ENCODE results near the gene JPT1.

Gene JPT1

DNA sequence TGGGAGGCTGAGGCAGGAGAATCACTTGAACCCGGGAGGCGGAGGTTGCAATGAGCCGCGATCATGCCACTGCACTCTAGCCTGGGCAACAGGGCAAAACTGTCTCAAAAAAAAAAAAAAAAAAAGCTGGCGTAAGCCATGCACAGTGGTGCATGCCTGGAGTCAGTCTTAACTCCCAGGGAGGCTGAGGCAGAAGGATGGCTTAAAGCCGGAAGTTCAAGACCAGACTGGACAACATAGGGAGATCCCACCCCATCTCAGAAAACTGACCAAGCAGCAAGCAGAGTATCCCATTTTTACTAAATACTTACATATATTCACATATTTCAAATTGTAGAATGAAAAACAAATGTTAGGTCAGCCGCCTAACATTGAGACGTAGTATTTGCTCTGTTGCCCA, 27.4 kb downstream of the JPT1 start:
- ChIA-PET POLR2A (interaction anchor here (0.6 to 0.9 kb wide), 2 partner anchors 9 to 13 kb away, joined by 3 read pairs; no protein-coding TSS in a partner anchor), CTCF (interaction anchor here (1.4 to 10.3 kb wide), 3 partner anchors 10 to 73 kb away, joined by 3 to 142 read pairs (median 5); partner anchors contain the start of gene ARMC7)

DNA sequence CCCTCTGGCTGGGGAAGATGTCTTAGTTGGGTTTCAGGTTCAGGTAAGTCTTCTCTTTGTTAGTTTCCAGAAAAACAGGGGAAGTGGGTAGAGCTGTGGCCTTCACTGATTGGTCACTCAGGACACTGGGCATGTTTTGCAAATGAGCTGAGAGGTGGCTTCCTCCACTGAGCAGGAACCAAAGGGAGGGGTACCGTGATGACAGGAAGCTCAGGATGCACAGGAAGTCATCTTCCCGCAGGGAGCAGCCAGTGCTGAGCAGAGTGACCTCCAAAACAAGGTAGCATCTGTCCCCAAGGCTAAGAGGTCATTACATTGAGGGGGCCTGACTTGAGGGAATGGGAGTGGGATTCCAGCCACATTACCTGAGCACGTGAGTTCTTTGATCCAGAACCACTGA, 28.3 kb downstream of the JPT1 start:
- DNase-seq (ENCODE audit: low read depth, low spot score) = no peak
- TF ChIP-seq, protein P1, sequence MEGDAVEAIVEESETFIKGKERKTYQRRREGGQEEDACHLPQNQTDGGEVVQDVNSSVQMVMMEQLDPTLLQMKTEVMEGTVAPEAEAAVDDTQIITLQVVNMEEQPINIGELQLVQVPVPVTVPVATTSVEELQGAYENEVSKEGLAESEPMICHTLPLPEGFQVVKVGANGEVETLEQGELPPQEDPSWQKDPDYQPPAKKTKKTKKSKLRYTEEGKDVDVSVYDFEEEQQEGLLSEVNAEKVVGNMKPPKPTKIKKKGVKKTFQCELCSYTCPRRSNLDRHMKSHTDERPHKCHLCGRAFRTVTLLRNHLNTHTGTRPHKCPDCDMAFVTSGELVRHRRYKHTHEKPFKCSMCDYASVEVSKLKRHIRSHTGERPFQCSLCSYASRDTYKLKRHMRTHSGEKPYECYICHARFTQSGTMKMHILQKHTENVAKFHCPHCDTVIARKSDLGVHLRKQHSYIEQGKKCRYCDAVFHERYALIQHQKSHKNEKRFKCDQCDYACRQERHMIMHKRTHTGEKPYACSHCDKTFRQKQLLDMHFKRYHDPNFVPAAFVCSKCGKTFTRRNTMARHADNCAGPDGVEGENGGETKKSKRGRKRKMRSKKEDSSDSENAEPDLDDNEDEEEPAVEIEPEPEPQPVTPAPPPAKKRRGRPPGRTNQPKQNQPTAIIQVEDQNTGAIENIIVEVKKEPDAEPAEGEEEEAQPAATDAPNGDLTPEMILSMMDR (IDR thresholded peaks at IDR 0.05; ENCODE audit: insufficient read depth, low read length, missing control alignments) = no peak
- no peak overlapping the region for H3K4me3 ChIP-seq (ENCODE audit: low read depth, low read length)
- ChIA-PET CTCF (interaction anchor here (1.4 to 10.3 kb wide), 2 partner anchors 11 to 12 kb away, joined by 3 to 142 read pairs; partner anchors contain the start of gene ARMC7), POLR2A (interaction anchor here (0.9 to 3.0 kb wide), 2 partner anchors 12 to 17 kb away, joined by 4 to 19 read pairs; no protein-coding TSS in a partner anchor)

More for the DNA sequence above, 27.4 kb downstream of the JPT1 start:
- TF ChIP-seq, protein P1 (IDR thresholded peaks at IDR 0.05; ENCODE audit: insufficient read depth, low read length, missing control alignments) = no peak
- H3K4me3 ChIP-seq (ENCODE audit: low read depth, low read length) = no peak overlapping the region
- DNase-seq (ENCODE audit: low read depth, low spot score) = no peak

GRCh38 chr17:75124819-75125162, 29.5 kb downstream of the JPT1 start:
- DNase-seq (ENCODE audit: low read depth, low spot score) = no peak
- ChIA-PET CTCF (interaction anchor here (1.0 to 10.3 kb wide), 5 partner anchors 11 to 82 kb away, joined by 3 to 142 read pairs (median 4); partner anchors contain the start of gene ARMC7), POLR2A (interaction anchor here (3.0 kb wide), 1 partner anchor 11 kb away, joined by 19 read pairs; no protein-coding TSS in a partner anchor)
- no peak overlapping the region for H3K4me3 ChIP-seq (ENCODE audit: low read depth, low read length)
- TF ChIP-seq, protein P1 (IDR thresholded peaks at IDR 0.05; ENCODE audit: insufficient read depth, low read length, missing control alignments) = no peak

GRCh38 chr17:75124041-75124818, 30.1 kb downstream of the JPT1 start:
- POLR2A ChIA-PET = interaction anchor here (0.6 to 3.0 kb wide), 3 partner anchors 10 to 543 kb away, joined by 3 to 19 read pairs (median 3); partner anchors contain the start of genes ARMC7, RECQL5 and SAP30BP
- CTCF ChIA-PET = interaction anchor here (1.0 to 10.3 kb wide), 6 partner anchors 10 to 83 kb away, joined by 3 to 142 read pairs (median 4); partner anchors contain the start of gene ARMC7
- TF ChIP-seq, protein P1 (IDR thresholded peaks at IDR 0.05; ENCODE audit: insufficient read depth, low read length, missing control alignments) = no peak
- H3K4me3 ChIP-seq (ENCODE audit: low read depth, low read length) = no peak overlapping the region
- no peak for DNase-seq (ENCODE audit: low read depth, low spot score)

GRCh38 chr17:75118307-75118706, 36.0 kb downstream of the JPT1 start:
- TF ChIP-seq, protein P1 (IDR thresholded peaks at IDR 0.05; ENCODE audit: insufficient read depth, low read length, missing control alignments) = no peak
- ChIA-PET POLR2A (no interaction called here), CTCF (interaction anchor here (9.2 to 10.3 kb wide), 4 partner anchors 5 to 85 kb away, joined by 105 to 231 read pairs (median 142); partner anchors contain the start of genes ARMC7, NT5C and NUP85)
- H3K4me3 ChIP-seq (ENCODE audit: low read depth, low read length) = no peak overlapping the region
- no peak for DNase-seq (ENCODE audit: low read depth, low spot score)

DNA sequence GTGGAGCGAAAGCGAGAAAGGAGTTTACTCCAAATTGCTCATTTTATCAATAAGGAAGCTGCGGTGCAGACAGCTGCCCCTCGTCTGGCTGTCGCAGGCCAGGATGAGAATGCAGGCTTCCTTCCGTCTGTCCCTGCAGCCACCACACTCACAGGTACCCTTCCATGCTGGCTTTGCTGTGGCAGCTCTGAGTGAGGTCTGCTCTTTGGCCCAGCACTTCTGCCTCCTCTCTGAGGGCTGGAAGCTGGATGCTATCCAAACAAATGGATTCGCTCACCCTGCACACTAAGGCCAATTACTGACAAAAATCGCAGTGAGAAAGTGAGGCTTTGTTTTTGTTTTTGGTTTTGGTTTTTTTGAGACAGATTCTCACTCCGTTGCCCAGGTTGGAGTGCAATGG, 37.6 kb downstream of the JPT1 start:
- CTCF ChIA-PET = interaction anchor here (1.2 to 9.4 kb wide), 9 partner anchors 7 to 295 kb away, joined by 3 to 231 read pairs (median 95); partner anchors contain the start of genes MIF4GD, NT5C and NUP85
- POLR2A ChIA-PET = interaction anchor here (0.6 to 1.6 kb wide), 2 partner anchors 14 to 60 kb away, joined by 3 to 5 read pairs; partner anchors contain the start of gene NT5C
- TF ChIP-seq, protein P1 (IDR thresholded peaks at IDR 0.05; ENCODE audit: insufficient read depth, low read length, missing control alignments) = no peak
- DNase-seq (ENCODE audit: low read depth, low spot score) = no peak
- H3K4me3 ChIP-seq (ENCODE audit: low read depth, low read length) = no peak overlapping the region

Data from AG04449 (cell line).